Left colon (tissue), 2 donors: ENCODE data around the gene ZSWIM8. TPM values are rescaled to one million over a fixed set of nuclear protein-coding genes. Genes with fewer than 3 reads are reported as not detected.

Experiments used
- total RNA-seq, 2 donors: library from RNA; stranded (reverse); fragmentation: NEBNext Ultra II Directional; extraction: Animal tissue kit (Norgen Biotek cat#: 25700); gene quantifications; one replicate each; pipeline ENCODE4 v1.2.1, GENCODE V29; 2021
- donor health status: DM: no; HTN: no; CAD: no.
- donor health status: DM: yes; HTN: yes; CAD: no.

The ZSWIM8 gene
- total RNA-seq, 2 donors from 2014 or later: 60.4 to 67.1 TPM

Other genes starting within 250 kb of the ZSWIM8 start
- gene USP54, start 194.3 kb upstream of the ZSWIM8 start, total RNA-seq: 100 to 1,000 TPM; 111 to 121 TPM
- not detected for gene MYOZ1, start 144.1 kb upstream of the ZSWIM8 start, total RNA-seq
- not detected for gene SYNPO2L, start 129.6 kb upstream of the ZSWIM8 start, total RNA-seq
- gene AGAP5, start 87.5 kb upstream of the ZSWIM8 start, total RNA-seq: 1 to 10 TPM; 8.0 to 9.8 TPM
- 10 to 100 TPM; 65.1 to 75.5 TPM for gene SEC24C, start 41.2 kb upstream of the ZSWIM8 start, total RNA-seq
- gene CHCHD1, start 3.6 kb upstream of the ZSWIM8 start, total RNA-seq: 10 to 100 TPM; 26.0 to 28.5 TPM
- 10 to 100 TPM; 21.4 to 24.3 TPM for gene NDST2, start 26.0 kb downstream of the ZSWIM8 start, total RNA-seq
- 10 to 100 TPM; 52.3 to 56.1 TPM for gene CAMK2G, start 88.9 kb downstream of the ZSWIM8 start, total RNA-seq
- 1 to 10 TPM; 3.5 to 7.1 TPM for gene PLAU, start 125.5 kb downstream of the ZSWIM8 start, total RNA-seq
- gene VCL, start 212.5 kb downstream of the ZSWIM8 start, total RNA-seq: 100 to 1,000 TPM; 122 to 123 TPM